ENCODE measurements around the gene PID1.

DNA sequence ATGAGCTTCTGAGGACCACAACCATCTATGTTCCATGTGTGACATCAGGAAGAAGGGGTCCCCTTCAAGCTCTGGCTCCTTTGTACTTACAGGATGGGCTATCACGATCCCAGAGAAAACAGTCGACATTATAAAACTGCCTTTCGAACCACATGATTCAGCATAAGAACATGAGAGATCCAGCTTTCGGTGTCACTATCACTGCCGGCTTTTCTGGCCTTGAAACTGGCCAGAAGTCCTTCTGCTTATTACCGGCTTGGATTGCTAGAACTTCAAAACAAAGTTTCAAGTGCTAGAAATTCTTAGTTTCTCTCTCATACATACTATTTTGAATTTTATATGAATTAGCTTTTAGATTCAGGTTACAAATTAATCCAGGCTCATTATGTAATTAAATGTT is 138.9 kb downstream of the PID1 start:
- TF ChIP-seq, protein P1, sequence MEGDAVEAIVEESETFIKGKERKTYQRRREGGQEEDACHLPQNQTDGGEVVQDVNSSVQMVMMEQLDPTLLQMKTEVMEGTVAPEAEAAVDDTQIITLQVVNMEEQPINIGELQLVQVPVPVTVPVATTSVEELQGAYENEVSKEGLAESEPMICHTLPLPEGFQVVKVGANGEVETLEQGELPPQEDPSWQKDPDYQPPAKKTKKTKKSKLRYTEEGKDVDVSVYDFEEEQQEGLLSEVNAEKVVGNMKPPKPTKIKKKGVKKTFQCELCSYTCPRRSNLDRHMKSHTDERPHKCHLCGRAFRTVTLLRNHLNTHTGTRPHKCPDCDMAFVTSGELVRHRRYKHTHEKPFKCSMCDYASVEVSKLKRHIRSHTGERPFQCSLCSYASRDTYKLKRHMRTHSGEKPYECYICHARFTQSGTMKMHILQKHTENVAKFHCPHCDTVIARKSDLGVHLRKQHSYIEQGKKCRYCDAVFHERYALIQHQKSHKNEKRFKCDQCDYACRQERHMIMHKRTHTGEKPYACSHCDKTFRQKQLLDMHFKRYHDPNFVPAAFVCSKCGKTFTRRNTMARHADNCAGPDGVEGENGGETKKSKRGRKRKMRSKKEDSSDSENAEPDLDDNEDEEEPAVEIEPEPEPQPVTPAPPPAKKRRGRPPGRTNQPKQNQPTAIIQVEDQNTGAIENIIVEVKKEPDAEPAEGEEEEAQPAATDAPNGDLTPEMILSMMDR (IDR thresholded peaks at IDR 0.05), result no peak
- no peak for TF ChIP-seq POLR2A (IDR thresholded peaks at IDR 0.05)
